ENCODE data around the gene PPP1R37.
A peak's percentile ranks its signal among the peaks of the same experiment; 100 is the strongest.

Gene PPP1R37

GRCh38 chr19:45115809-45116615 is 23.0 kb downstream of the PPP1R37 start:
- peak; percentile 30; the same call in 1 of the 2 replicates for TF ChIP-seq ZIC2 (tag by site-specific recombination; IDR thresholded peaks at IDR 0.05)
- no peak for TF ChIP-seq ZNF18 (tag by site-specific recombination; IDR thresholded peaks at IDR 0.05)
- Histone ChIP-seq H3K9me3 (ENCODE audit: control insufficient read depth, insufficient read depth, low read depth, low read length) (no peaks in the 10 kb centered on the region), H3K4me1 (ENCODE audit: control insufficient read depth, insufficient read depth, low read length) (peaks cover 26% of the 10 kb centered on the region), H3K27ac (ENCODE audit: extremely low read depth, low read depth, low read length) (no peak overlapping the region), H3K36me3 (ENCODE audit: control insufficient read depth in 2 of 2, insufficient read depth in 1 of 2, low read length in 2 of 2) (no peaks in the 10 kb centered on the region; a peak in 1 of 3 replicates), H3K4me3 (ENCODE audit: low read depth, low read length) (no peak overlapping the region)
- CTCF ChIA-PET, result interaction anchor here (0.5 to 1.0 kb wide), 2 partner anchors 9 to 164 kb away, joined by 3 read pairs; no protein-coding TSS in a partner anchor
- POLR2A ChIA-PET, result no interaction called here

DNA sequence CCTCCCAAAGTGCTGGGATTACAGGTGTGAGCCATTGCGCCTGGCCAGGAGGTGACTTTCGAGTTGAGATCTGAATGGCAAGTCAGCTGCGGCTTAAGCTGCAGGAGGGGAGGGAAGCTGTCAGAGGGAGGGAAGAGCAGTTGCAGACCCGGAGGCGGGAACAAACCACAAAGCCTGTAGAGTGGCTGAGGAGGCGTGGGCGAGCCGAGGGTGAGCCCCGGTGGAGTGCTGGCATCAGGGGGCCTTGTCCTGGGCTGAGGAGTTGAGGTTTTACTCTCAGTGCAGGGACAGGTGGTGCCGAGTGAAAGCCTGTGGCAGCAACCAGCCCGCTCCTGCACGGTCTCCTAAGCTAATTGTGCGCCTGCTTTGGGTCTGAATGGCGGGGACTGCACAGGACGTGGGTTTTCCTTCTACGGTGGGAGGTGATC is 24.2 kb downstream of the PPP1R37 start:
- Histone ChIP-seq H3K27ac (ENCODE audit: extremely low read depth, low read depth, low read length) (0 out of 2 replicates have a peak overlapping the region, but pooled peaks have one; percentile 31), H3K9me3 (ENCODE audit: control insufficient read depth, insufficient read depth, low read depth, low read length) (no peaks in the 10 kb centered on the region), H3K36me3 (ENCODE audit: control insufficient read depth in 2 of 2, insufficient read depth in 1 of 2, low read length in 2 of 2) (no peaks in the 10 kb centered on the region; a peak in 1 of 3 replicates), H3K4me3 (ENCODE audit: low read depth, low read length) (no peak overlapping the region), H3K4me1 (ENCODE audit: control insufficient read depth, insufficient read depth, low read length) (peaks cover 26% of the 10 kb centered on the region)
- TF ChIP-seq ZBTB1 (tag by site-specific recombination; IDR thresholded peaks at IDR 0.05), result no peak
- TF ChIP-seq ZNF398 (tag by site-specific recombination; IDR thresholded peaks at IDR 0.05), result peak; percentile 70
- TF ChIP-seq ZNF514 (tag by site-specific recombination; IDR thresholded peaks at IDR 0.05), result no peak
- peak; percentile 37; the same call in 1 of the 2 replicates for TF ChIP-seq SP2 (tag by site-specific recombination; IDR thresholded peaks at IDR 0.05)
- TF ChIP-seq SCRT2 (tag by site-specific recombination; IDR thresholded peaks at IDR 0.05), result 0 out of 2 replicates have a peak, but pooled peaks have one; percentile 30
- TF ChIP-seq EGR2 (tag by site-specific recombination; IDR thresholded peaks at IDR 0.05; ENCODE audit: low read depth), result peak; percentile 89
- TF ChIP-seq GLIS2 (tag by site-specific recombination; IDR thresholded peaks at IDR 0.05), result 0 out of 2 replicates have a peak, but pooled peaks have one; percentile 9
- TF ChIP-seq ZIC2 (tag by site-specific recombination; IDR thresholded peaks at IDR 0.05), result peak; percentile 65
- peak; percentile 80 for TF ChIP-seq GLIS1 (tag by site-specific recombination; IDR thresholded peaks at IDR 0.05)
- TF ChIP-seq, protein P1, sequence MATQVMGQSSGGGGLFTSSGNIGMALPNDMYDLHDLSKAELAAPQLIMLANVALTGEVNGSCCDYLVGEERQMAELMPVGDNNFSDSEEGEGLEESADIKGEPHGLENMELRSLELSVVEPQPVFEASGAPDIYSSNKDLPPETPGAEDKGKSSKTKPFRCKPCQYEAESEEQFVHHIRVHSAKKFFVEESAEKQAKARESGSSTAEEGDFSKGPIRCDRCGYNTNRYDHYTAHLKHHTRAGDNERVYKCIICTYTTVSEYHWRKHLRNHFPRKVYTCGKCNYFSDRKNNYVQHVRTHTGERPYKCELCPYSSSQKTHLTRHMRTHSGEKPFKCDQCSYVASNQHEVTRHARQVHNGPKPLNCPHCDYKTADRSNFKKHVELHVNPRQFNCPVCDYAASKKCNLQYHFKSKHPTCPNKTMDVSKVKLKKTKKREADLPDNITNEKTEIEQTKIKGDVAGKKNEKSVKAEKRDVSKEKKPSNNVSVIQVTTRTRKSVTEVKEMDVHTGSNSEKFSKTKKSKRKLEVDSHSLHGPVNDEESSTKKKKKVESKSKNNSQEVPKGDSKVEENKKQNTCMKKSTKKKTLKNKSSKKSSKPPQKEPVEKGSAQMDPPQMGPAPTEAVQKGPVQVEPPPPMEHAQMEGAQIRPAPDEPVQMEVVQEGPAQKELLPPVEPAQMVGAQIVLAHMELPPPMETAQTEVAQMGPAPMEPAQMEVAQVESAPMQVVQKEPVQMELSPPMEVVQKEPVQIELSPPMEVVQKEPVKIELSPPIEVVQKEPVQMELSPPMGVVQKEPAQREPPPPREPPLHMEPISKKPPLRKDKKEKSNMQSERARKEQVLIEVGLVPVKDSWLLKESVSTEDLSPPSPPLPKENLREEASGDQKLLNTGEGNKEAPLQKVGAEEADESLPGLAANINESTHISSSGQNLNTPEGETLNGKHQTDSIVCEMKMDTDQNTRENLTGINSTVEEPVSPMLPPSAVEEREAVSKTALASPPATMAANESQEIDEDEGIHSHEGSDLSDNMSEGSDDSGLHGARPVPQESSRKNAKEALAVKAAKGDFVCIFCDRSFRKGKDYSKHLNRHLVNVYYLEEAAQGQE (tag by site-specific recombination; IDR thresholded peaks at IDR 0.05), result no peak
- no peak for TF ChIP-seq PRDM4 (tag by site-specific recombination; IDR thresholded peaks at IDR 0.05)
- no peak for TF ChIP-seq SETDB1 (IDR thresholded peaks at IDR 0.05; ENCODE audit: insufficient read length, low read length)
- peak; percentile 46; the same call in 1 of the 2 replicates for TF ChIP-seq ZNF600 (tag by site-specific recombination; IDR thresholded peaks at IDR 0.05)
- peak; percentile 69 for TF ChIP-seq SP7 (tag by site-specific recombination; IDR thresholded peaks at IDR 0.05)
- peak; percentile 89 for TF ChIP-seq ZNF341 (tag by site-specific recombination; IDR thresholded peaks at IDR 0.05; ENCODE audit: low read depth)
- 0 out of 2 replicates have a peak, but pooled peaks have one; percentile 26 for TF ChIP-seq ZBTB17 (tag by site-specific recombination; IDR thresholded peaks at IDR 0.05)
- TF ChIP-seq ZFHX2 (tag by site-specific recombination; conservative IDR thresholded peaks at IDR 0.05), result peak; percentile 96
- POLR2A ChIA-PET, result interaction anchor here (0.8 to 1.3 kb wide), 2 partner anchors 14 to 25 kb away, joined by 3 to 7 read pairs; no protein-coding TSS in a partner anchor
- CTCF ChIA-PET, result interaction anchor here (1.0 to 1.3 kb wide), 2 partner anchors 26 kb away, joined by 3 to 5 read pairs; no protein-coding TSS in a partner anchor

All from HEK293 (cell line).